K562 (cell line): ENCODE results near the gene BTRC. TPM values are rescaled to one million over a fixed set of nuclear protein-coding genes. Genes with fewer than 3 reads are reported as not detected.

Experiments used
- ATAC-seq: fragments of 200-7000 bp; cut with Tn5 transposase; 3 replicates; pipeline ENCODE4 v1.9.1; 2020; ENCODE audit warnings: moderate library complexity
- BruUV-seq: library from RNA; stranded (reverse); fragments of 400-500 nt; replicated peaks from 2 replicates; lab custom pipeline; 2021; lab: Mats Ljungman, UMichigan
- CTCF ChIA-PET: fragments of 300-600 bp; formaldehyde crosslinking; extraction: SDS; loops from one replicate; lab custom pipeline; 2021; ENCODE audit warnings: low intra/inter-chr PET ratio; lab: Yijun Ruan, JAX
- POLR2A ChIA-PET: fragments of 300-600, 350-650 bp; sonication (Branson Sonifier 250); formaldehyde crosslinking; extraction: SDS; loops from one replicate; lab custom pipeline; 2021; ENCODE audit warnings: antibody characterized with exemption, inconsistent platforms; lab: Yijun Ruan, JAX
- DNase-seq, 4 experiments: peaks; one replicate each; pipeline versions ENCODE4 v3.0.0 to v3.0.0-alpha.2; 2011 to 2018; ENCODE audit warnings: low spot score in 3 of 4, mixed read lengths in 3 of 4; ENCODE audit errors: extremely low read depth in 1 of 4
- FAIRE-seq: peaks from 2 replicates; lab custom pipeline; 2011; peaks lifted over from hg19 to GRCh38; lab: Jason Lieb, UNC
- H2AFZ ChIP-seq: 2 replicates; pipeline ENCODE4 v1.6.0; 2011; ENCODE audit warnings: low read depth, low read length, control low read depth, inconsistent platforms
- H3K27ac ChIP-seq: fragments of 200-600 bp; 3 replicates; pipeline ENCODE4 v1.8.0; 2011; ENCODE audit warnings: low read depth, mild to moderate bottlenecking, control low read depth, inconsistent platforms, low read length, moderate library complexity, mixed read lengths; ENCODE audit errors: extremely low read depth
- H3K27me3 ChIP-seq, 2 experiments: fragments of 300-600 bp in 1 of 2; 2 replicates in 1 of 2; 3 replicates in 1 of 2; pipeline versions ENCODE4 v1.6.0 to v1.8.0; 2011; ENCODE audit warnings: inconsistent platforms in 2 of 2, low read length in 2 of 2, mild to moderate bottlenecking in 1 of 2, mixed read lengths in 1 of 2, moderate library complexity in 1 of 2; ENCODE audit not compliant: control insufficient read depth in 2 of 2, insufficient read depth in 2 of 2
- H3K36me3 ChIP-seq: fragments of 300-600 bp; 3 replicates; pipeline ENCODE4 v1.8.0; 2011; ENCODE audit warnings: mild to moderate bottlenecking, low read length, inconsistent platforms; ENCODE audit not compliant: control insufficient read depth, insufficient read depth
- H3K4me1 ChIP-seq, 2 experiments: fragments of 200-600 bp in 1 of 2; replicated peaks in 1 of 2; 2 replicates in 1 of 2; 3 replicates in 1 of 2; pipeline versions ENCODE4 v1.5.1 to v1.8.0; 2011; ENCODE audit warnings: inconsistent platforms in 2 of 2, low read length in 2 of 2, mild to moderate bottlenecking in 1 of 2, mixed read lengths in 1 of 2, moderate library complexity in 1 of 2; ENCODE audit not compliant: control insufficient read depth in 2 of 2, insufficient read depth in 2 of 2
- H3K4me2 ChIP-seq: 2 replicates; pipeline ENCODE4 v1.6.1; 2011; ENCODE audit warnings: low read length, control low read depth, inconsistent platforms, mixed read lengths; ENCODE audit not compliant: insufficient read depth
- H3K4me3 ChIP-seq: fragments of 200-600 bp; sonication (generic), shearing (Covaris generic); 2 replicates; pipeline ENCODE4 v1.5.1; 2016; ENCODE audit warnings: control low read depth, inconsistent platforms
- H3K79me2 ChIP-seq: fragments of 200-600 bp; 3 replicates; pipeline ENCODE4 v1.8.0; 2011; ENCODE audit warnings: low read length, inconsistent platforms; ENCODE audit not compliant: control insufficient read depth, insufficient read depth
- H3K9ac ChIP-seq, 2 experiments: 2 replicates each; pipeline versions ENCODE4 v1.6.0 to v1.6.1; 2011; ENCODE audit warnings: low read depth in 2 of 2, low read length in 2 of 2, control low read depth in 1 of 2, inconsistent platforms in 1 of 2, mild to moderate bottlenecking in 1 of 2, mixed read lengths in 1 of 2; ENCODE audit not compliant: insufficient read depth in 1 of 2
- H3K9me1 ChIP-seq: one replicate; pipeline ENCODE4 v1.6.0; 2011; ENCODE audit warnings: inconsistent platforms, mild to moderate bottlenecking, low read length, moderate library complexity; ENCODE audit not compliant: control insufficient read depth, insufficient read depth
- H3K9me3 ChIP-seq: replicated peaks from 2 replicates; pipeline ENCODE4 v1.5.1; 2011; ENCODE audit warnings: low read depth, low read length, inconsistent platforms; ENCODE audit not compliant: control insufficient read depth, insufficient read depth
- H4K20me1 ChIP-seq: replicated peaks from 2 replicates; pipeline ENCODE4 v1.6.1; 2011; ENCODE audit warnings: low read length, inconsistent platforms, mixed read lengths; ENCODE audit not compliant: control insufficient read depth, insufficient read depth
- PURB ChIP-seq: sonication (generic); formaldehyde crosslinking; IDR thresholded peaks from 2 replicates; pipeline ENCODE4 v1.9.0; 2021; ENCODE audit warnings: low read depth, mild to moderate bottlenecking, missing genetic modification reagents
- WGBS: fragments of 100-300 bp; shearing (Covaris generic); methylation state at CpG from one replicate; pipeline ENCODE4 v1.1.6; 2016; ENCODE audit warnings: low coverage, mixed read lengths; ENCODE audit not compliant: insufficient coverage; ENCODE audit errors: missing lambda C conversion rate; 5-methylcytosine and 5-hydroxymethylcytosine counted together
- in situ Hi-C: fragments of 300-500 bp; cut with MboI; formaldehyde crosslinking; loops from 4 replicates; pipeline ENCODE4 v1.15.0; 2018; ENCODE audit warnings: inconsistent platforms, mixed read lengths
- intact Hi-C: fragments of 100-400 bp; cut with micrococcal nuclease; formaldehyde crosslinking; loops from 2 replicates; pipeline ENCODE4 v1.14.2; 2022
- polyA plus RNA-seq, 8 experiments: library from polyadenylated mRNA; depleted of rRNA in 4 of 8; stranded (reverse) in 5 of 8; unstranded in 3 of 8; fragments of >200 nt; fragmentation: Nextera tagmentation in 2 of 8; fragmentation: Illumina TruSeq in 1 of 8; extraction: Ambion mirVana in 2 of 8; extraction: Trizol in 1 of 8; gene quantifications; 2 replicates each; pipeline versions ENCODE4 v1.2.1 to v1.2.3, GENCODE V29; 2011 to 2014; ENCODE audit warnings: inconsistent platforms in 1 of 8, missing spikeins in 1 of 8
- total RNA-seq, 7 experiments: library from RNA; depleted of rRNA in 6 of 7; stranded (reverse); fragments of >200 nt in 6 of 7; fragmentation: Illumina TruSeq in 2 of 7; extraction: Trizol in 2 of 7; gene quantifications; 2 replicates each; pipeline versions ENCODE4 v1.2.1 to v1.2.3, GENCODE V29; 2011 to 2021; ENCODE audit warnings: low replicate concordance in 1 of 7
- TF ChIP-seq, protein P1 (sequence below): fragments of 200-800 bp; sonication (Bioruptor generic); IDR thresholded peaks from 2 replicates; pipeline ENCODE4 v1.6.1; 2017; ENCODE audit warnings: missing genetic modification characterization, missing compliant biosample characterization
- TF ChIP-seq, protein P2 (sequence below): sonication (generic); formaldehyde crosslinking; IDR thresholded peaks from 2 replicates; pipeline ENCODE4 v1.8.1; 2023; ENCODE audit warnings: mild to moderate bottlenecking, missing genetic modification reagents

BTRC gene
- total and polyA plus RNA-seq, 9 of the 15 experiments (the other 6 are each of a cell fraction or from before 2014, with no cell fraction given): 1.6 to 15.4 (median 7.0) TPM

- no peak for DNase-seq
- TF ChIP-seq, protein P1, sequence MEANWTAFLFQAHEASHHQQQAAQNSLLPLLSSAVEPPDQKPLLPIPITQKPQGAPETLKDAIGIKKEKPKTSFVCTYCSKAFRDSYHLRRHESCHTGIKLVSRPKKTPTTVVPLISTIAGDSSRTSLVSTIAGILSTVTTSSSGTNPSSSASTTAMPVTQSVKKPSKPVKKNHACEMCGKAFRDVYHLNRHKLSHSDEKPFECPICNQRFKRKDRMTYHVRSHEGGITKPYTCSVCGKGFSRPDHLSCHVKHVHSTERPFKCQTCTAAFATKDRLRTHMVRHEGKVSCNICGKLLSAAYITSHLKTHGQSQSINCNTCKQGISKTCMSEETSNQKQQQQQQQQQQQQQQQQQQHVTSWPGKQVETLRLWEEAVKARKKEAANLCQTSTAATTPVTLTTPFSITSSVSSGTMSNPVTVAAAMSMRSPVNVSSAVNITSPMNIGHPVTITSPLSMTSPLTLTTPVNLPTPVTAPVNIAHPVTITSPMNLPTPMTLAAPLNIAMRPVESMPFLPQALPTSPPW (CRISPR knock-in tag): 0 out of 2 replicates have a peak, but pooled peaks have one; percentile 4
- no peak for TF ChIP-seq PURB (CRISPR knock-in tag)
- TF ChIP-seq, protein P2, sequence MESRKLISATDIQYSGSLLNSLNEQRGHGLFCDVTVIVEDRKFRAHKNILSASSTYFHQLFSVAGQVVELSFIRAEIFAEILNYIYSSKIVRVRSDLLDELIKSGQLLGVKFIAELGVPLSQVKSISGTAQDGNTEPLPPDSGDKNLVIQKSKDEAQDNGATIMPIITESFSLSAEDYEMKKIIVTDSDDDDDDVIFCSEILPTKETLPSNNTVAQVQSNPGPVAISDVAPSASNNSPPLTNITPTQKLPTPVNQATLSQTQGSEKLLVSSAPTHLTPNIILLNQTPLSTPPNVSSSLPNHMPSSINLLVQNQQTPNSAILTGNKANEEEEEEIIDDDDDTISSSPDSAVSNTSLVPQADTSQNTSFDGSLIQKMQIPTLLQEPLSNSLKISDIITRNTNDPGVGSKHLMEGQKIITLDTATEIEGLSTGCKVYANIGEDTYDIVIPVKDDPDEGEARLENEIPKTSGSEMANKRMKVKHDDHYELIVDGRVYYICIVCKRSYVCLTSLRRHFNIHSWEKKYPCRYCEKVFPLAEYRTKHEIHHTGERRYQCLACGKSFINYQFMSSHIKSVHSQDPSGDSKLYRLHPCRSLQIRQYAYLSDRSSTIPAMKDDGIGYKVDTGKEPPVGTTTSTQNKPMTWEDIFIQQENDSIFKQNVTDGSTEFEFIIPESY (CRISPR knock-in tag): no peak
- FAIRE-seq: no peak
- H3K9me1 ChIP-seq: peaks cover 9% of the 10 kb centered on the region
- peak; percentile 30 for ATAC-seq
- peak overlapping the region; percentile 78 for H3K4me2 ChIP-seq
- no peak overlapping the region for H3K27ac ChIP-seq
- no peaks in the 10 kb centered on the region for H3K27me3 ChIP-seq
- ChIA-PET CTCF (interaction anchor here (0.5 to 1.8 kb wide), 8 partner anchors 75 to 578 kb away, joined by 3 to 8 read pairs (median 4); no protein-coding TSS in a partner anchor), POLR2A (interaction anchor here (0.6 to 0.7 kb wide), 4 partner anchors 16 to 388 kb away, joined by 3 to 4 read pairs (median 3); no protein-coding TSS in a partner anchor)
- no peaks in the 10 kb centered on the region for H3K36me3 ChIP-seq
- no peaks in the 10 kb centered on the region for H3K79me2 ChIP-seq
- no peaks in the 10 kb centered on the region; the same call in 1 of the 2 replicates for H4K20me1 ChIP-seq
- peak overlapping the region; percentile 26 to 74; a peak in 3 of 4 replicates for H3K9ac ChIP-seq
- peak overlapping the region; percentile 54 for H3K4me3 ChIP-seq
- BruUV-seq: no TSS peak
- intact Hi-C loops: loop anchor here (1.0 to 10.0 kb wide), 3 partner anchors 75 to 269 kb away; no protein-coding TSS in a partner anchor
- no peaks in the 10 kb centered on the region; the same call in 1 of the 2 replicates for H3K9me3 ChIP-seq
- peak overlapping the region; percentile 94 for H2AFZ ChIP-seq
- H3K4me1 ChIP-seq: peaks cover 25 to 53% of the 10 kb centered on the region in 2 experiments
- in situ Hi-C loops: loop anchor here (5.0 kb wide), 1 partner anchor 358 kb away; no protein-coding TSS in a partner anchor
- WGBS: 15% methylated on average over 25 of the region's 37 CpGs
Observed at GRCh38 chr10:101570428-101571270, 216.7 kb downstream of the BTRC start.
